Cardiac fibroblast (primary cell): ENCODE data around the gene OR51I1.

Experiments used
- DNase-seq, 2 donors: peaks; one replicate each; pipeline versions ENCODE4 v3.0.0 to v3.0.0-alpha.2; 2010; ENCODE audit warnings: low read depth in 2 of 2
- H3K4me3 ChIP-seq, 2 donors: replicated peaks in 1 of 2; 1 replicate in 1 of 2; 2 replicates in 1 of 2; pipeline ENCODE4 v1.5.1; 2011; ENCODE audit warnings: low read depth in 2 of 2, low read length in 2 of 2, mild to moderate bottlenecking in 2 of 2, moderate library complexity in 1 of 2
- CTCF ChIP-seq: IDR thresholded peaks from one replicate; pipeline ENCODE4 v1.5.1; 2011; ENCODE audit warnings: low read depth, mild to moderate bottlenecking, low read length, inconsistent platforms

The OR51I1 gene

GRCh38 chr11:5476186-5476819, 35.0 kb upstream of the OR51I1 start:
- DNase-seq: peak; percentile 67 to 75
- H3K4me3 ChIP-seq: no peak overlapping the region
- TF ChIP-seq CTCF: peak; percentile 82

- no peak for DNase-seq
- H3K4me3 ChIP-seq: no peak overlapping the region
- no peak for TF ChIP-seq CTCF
These were observed 32.6 kb upstream of the OR51I1 start for GRCh38 chr11:5473921-5474320.

- no peak overlapping the region for H3K4me3 ChIP-seq
- DNase-seq: no peak
- TF ChIP-seq CTCF: no peak
These were observed 26.2 kb upstream of the OR51I1 start for GRCh38 chr11:5467527-5467926.

GRCh38 chr11:5460983-5461621, 19.8 kb upstream of the OR51I1 start:
- H3K4me3 ChIP-seq: no peak overlapping the region
- no peak for DNase-seq
- TF ChIP-seq CTCF: no peak

- no peak overlapping the region for H3K4me3 ChIP-seq
- no peak for DNase-seq
- TF ChIP-seq CTCF: no peak
These were observed 8.1 kb upstream of the OR51I1 start for GRCh38 chr11:5449432-5449831.

- H3K4me3 ChIP-seq: no peak within 1 kb of the TSS
- no peak for DNase-seq
These were observed 7.7 kb upstream of the OR51I1 start, which contains the start of gene OR51I2 for GRCh38 chr11:5449023-5449422. TSS of gene OR51I2 (plus strand) at chr11:5449323. CDS start at chr11:5453489, 4,166 bp downstream.

More at GRCh38 chr11:5449023-5449422, 7.7 kb upstream of the OR51I1 start, which contains the start of gene OR51I2:
- no peak for TF ChIP-seq CTCF
